GM23338 (cell line): ENCODE data around the gene ORM1. TPM values are rescaled to one million over a fixed set of nuclear protein-coding genes. Genes with fewer than 3 reads are reported as not detected.

ENCODE experiments used
- ATAC-seq: fragments of 200-7000 bp; cut with Tn5 transposase; 3 replicates; pipeline ENCODE4 v1.9.1; 2020
- DNase-seq: peaks from one replicate; pipeline ENCODE4 v3.0.0-alpha.2; 2015; ENCODE audit warnings: low spot score
- H2AFZ ChIP-seq: fragments of 200-600 bp; sonication (generic); 2 replicates; pipeline ENCODE4 v1.8.0; 2016; ENCODE audit warnings: antibody characterized with exemption, mild to moderate bottlenecking, moderate library complexity
- H3F3A ChIP-seq: fragments of 200-600 bp; sonication (generic); replicated peaks from 2 replicates; pipeline ENCODE4 v1.8.0; 2017; ENCODE audit warnings: antibody characterized with exemption, mixed run types, low read depth
- H3K27ac ChIP-seq: fragments of 200-600 bp; sonication (generic); 2 replicates; pipeline ENCODE4 v1.6.1; 2016; ENCODE audit warnings: low read depth
- H3K27me3 ChIP-seq: fragments of 200-600 bp; sonication (generic); 2 replicates; pipeline ENCODE4 v1.8.0; 2016; ENCODE audit warnings: mild to moderate bottlenecking, mixed run types, moderate library complexity; ENCODE audit not compliant: insufficient read depth
- H3K36me3 ChIP-seq: fragments of 200-600 bp; sonication (generic); 2 replicates; pipeline ENCODE4 v1.8.0; 2016; ENCODE audit warnings: mild to moderate bottlenecking; ENCODE audit not compliant: insufficient read depth
- H3K4me1 ChIP-seq: fragments of 200-600 bp; sonication (generic); 2 replicates; pipeline ENCODE4 v1.8.0; 2016; ENCODE audit warnings: mild to moderate bottlenecking, moderate library complexity; ENCODE audit not compliant: insufficient read depth
- H3K4me2 ChIP-seq: fragments of 200-600 bp; sonication (generic); 2 replicates; pipeline ENCODE4 v1.7.1; 2017; ENCODE audit warnings: mixed run types
- H3K4me3 ChIP-seq: fragments of 200-600 bp; sonication (generic); 2 replicates; pipeline ENCODE4 v1.6.1; 2016; ENCODE audit warnings: mixed run types
- H3K79me2 ChIP-seq: fragments of 200-600 bp; sonication (generic); replicated peaks from 2 replicates; pipeline ENCODE4 v1.8.0; 2017; ENCODE audit warnings: mild to moderate bottlenecking; ENCODE audit not compliant: insufficient read depth
- H3K9me2 ChIP-seq: fragments of 200-600 bp; sonication (generic); 2 replicates; pipeline ENCODE4 v1.8.0; 2017; ENCODE audit not compliant: insufficient read depth
- H4K20me1 ChIP-seq: fragments of 200-600 bp; sonication (generic); replicated peaks from 2 replicates; pipeline ENCODE4 v1.8.0; 2017; ENCODE audit warnings: mild to moderate bottlenecking; ENCODE audit not compliant: insufficient read depth
- H3K27ac Mint-ChIP-seq: 2 replicates; pipeline ENCODE4 v1.8.0; 2020; ENCODE audit warnings: inconsistent platforms, mild to moderate bottlenecking, moderate library complexity, mixed read lengths
- H3K27me3 Mint-ChIP-seq: 3 replicates; pipeline ENCODE4 v1.8.0; 2022; ENCODE audit warnings: low read depth, mild to moderate bottlenecking, moderate library complexity, mixed read lengths, inconsistent platforms; ENCODE audit not compliant: insufficient read depth, poor library complexity
- H3K36me3 Mint-ChIP-seq: 3 replicates; pipeline ENCODE4 v1.8.0; 2021; ENCODE audit warnings: low read depth, mild to moderate bottlenecking, inconsistent platforms, moderate library complexity, mixed read lengths
- H3K4me1 Mint-ChIP-seq: 3 replicates; pipeline ENCODE4 v1.8.0; 2020; ENCODE audit warnings: mild to moderate bottlenecking, inconsistent platforms, mixed read lengths
- H3K4me3 Mint-ChIP-seq: 3 replicates; pipeline ENCODE4 v1.8.0; 2021; ENCODE audit warnings: moderate library complexity, mild to moderate bottlenecking, inconsistent platforms, mixed read lengths
- H3K9me3 Mint-ChIP-seq: 3 replicates; pipeline ENCODE4 v1.8.0; 2020; ENCODE audit warnings: moderate library complexity, mild to moderate bottlenecking, inconsistent platforms, mixed read lengths
- CREB1 ChIP-seq: fragments of 250-450 bp; sonication (Bioruptor Pico); IDR thresholded peaks from 2 replicates; pipeline ENCODE4 v1.5.0; 2020; ENCODE audit warnings: low read depth, mild to moderate bottlenecking, moderate library complexity
- EZH2 ChIP-seq: fragments of 200-600 bp; sonication (generic); IDR thresholded peaks from one replicate; pipeline ENCODE4 v1.8.0; 2017; ENCODE audit warnings: antibody characterized with exemption, mild to moderate bottlenecking, low read depth; ENCODE audit not compliant: unreplicated experiment
- EZH2phosphoT487 ChIP-seq: fragments of 200-600 bp; sonication (generic); IDR thresholded peaks from one replicate; pipeline ENCODE4 v1.8.1; 2018; ENCODE audit warnings: antibody characterized with exemption; ENCODE audit not compliant: unreplicated experiment
- JUNB ChIP-seq: IDR thresholded peaks from one replicate; pipeline ENCODE4 v1.6.1; 2016; ENCODE audit warnings: antibody characterized with exemption; ENCODE audit not compliant: unreplicated experiment
- NANOG ChIP-seq: IDR thresholded peaks from 2 replicates; pipeline ENCODE4 v1.6.1; 2016; ENCODE audit warnings: antibody characterized with exemption, borderline replicate concordance
- POLR2AphosphoS5 ChIP-seq: IDR thresholded peaks from 2 replicates; pipeline ENCODE4 v1.6.1; 2016; ENCODE audit warnings: antibody characterized with exemption, low read depth
- STAT1 ChIP-seq: IDR thresholded peaks from one replicate; pipeline ENCODE4 v1.6.1; 2016; ENCODE audit warnings: antibody characterized with exemption; ENCODE audit not compliant: unreplicated experiment
- ZNF114 ChIP-seq: fragments of 250-450 bp; sonication (Bioruptor Pico); IDR thresholded peaks from 2 replicates; pipeline ENCODE4 v1.5.0; 2020; ENCODE audit warnings: mild to moderate bottlenecking, moderate library complexity
- ZNF331 ChIP-seq: fragments of 250-450 bp; sonication (Bioruptor Pico); IDR thresholded peaks from 2 replicates; pipeline ENCODE4 v1.5.0; 2020; ENCODE audit warnings: low read depth, mild to moderate bottlenecking, moderate library complexity
- polyA plus RNA-seq: library from polyadenylated mRNA; unstranded; fragments of >200 nt; fragmentation: Nextera tagmentation; extraction: Ambion mirVana; gene quantifications from 2 replicates; pipeline ENCODE4 v1.2.1, GENCODE V29; 2016
- total RNA-seq: library from RNA; depleted of rRNA; stranded (reverse); fragments of >200 nt; shearing (Covaris generic); gene quantifications from 2 replicates; pipeline ENCODE4 v1.2.3, GENCODE V29; 2014
- TF ChIP-seq, protein P1 (sequence below): IDR thresholded peaks from 2 replicates; pipeline ENCODE4 v1.6.1; 2016; ENCODE audit warnings: antibody characterized with exemption
- TF ChIP-seq, protein P2 (sequence below): fragments of 250-450 bp; sonication (Bioruptor Pico); IDR thresholded peaks from 2 replicates; pipeline ENCODE4 v1.5.0; 2020; ENCODE audit warnings: mild to moderate bottlenecking, moderate library complexity
- TF ChIP-seq, protein P3 (sequence below): IDR thresholded peaks from one replicate; pipeline ENCODE4 v1.6.1; 2018; ENCODE audit warnings: antibody characterized with exemption; ENCODE audit not compliant: unreplicated experiment
- TF ChIP-seq, protein P4 (sequence below), 2 experiments: fragments of 200-600 bp in 1 of 2; sonication (generic) in 1 of 2; conservative IDR thresholded peaks; 2 replicates each; pipeline versions ENCODE4 v1.5.1 to v1.6.1; 2016 to 2017; ENCODE audit warnings: antibody characterized with exemption in 2 of 2, low read depth in 2 of 2, mild to moderate bottlenecking in 2 of 2, moderate library complexity in 1 of 2

The ORM1 gene
- total and polyA plus RNA-seq, 2 experiments from 2014 or later = not detected

DNA sequence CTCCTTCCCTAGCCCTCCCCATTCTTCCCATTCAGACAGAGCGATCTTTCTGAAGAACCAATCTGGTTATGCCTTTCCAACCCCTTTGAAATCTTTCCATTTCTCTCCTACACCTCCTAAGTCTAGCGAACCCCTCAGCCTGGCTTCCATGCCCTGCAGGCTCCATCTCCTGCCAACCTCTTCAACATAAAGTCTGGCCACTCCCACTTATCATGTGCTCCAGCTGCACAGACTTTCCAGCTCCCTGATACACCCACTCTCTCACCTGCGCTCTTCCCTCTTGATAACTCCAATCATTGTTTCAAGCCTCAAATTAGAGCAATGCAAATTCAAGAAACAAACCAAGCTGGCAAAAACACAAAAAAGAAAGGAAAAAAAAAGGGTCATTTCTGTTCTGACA, 3.8 kb upstream of the ORM1 start:
- H3K4me3 Mint-ChIP-seq = no peak overlapping the region
- H3K9me3 Mint-ChIP-seq = no peaks in the 10 kb centered on the region; the same call in 1 of the 3 replicates
- Histone ChIP-seq H3K4me1 (no peaks in the 10 kb centered on the region), H3K9me2 (no peaks in the 10 kb centered on the region), H3K36me3 (no peaks in the 10 kb centered on the region), H3K27me3 (no peaks in the 10 kb centered on the region), H3K27ac (no peak overlapping the region), H3K4me3 (no peak overlapping the region), H2AFZ (no peak overlapping the region), H4K20me1 (no peaks in the 10 kb centered on the region), H3K4me2 (no peak overlapping the region), H3F3A (no peaks in the 10 kb centered on the region), H3K79me2 (no peaks in the 10 kb centered on the region)
- DNase-seq = no peak
- H3K27ac Mint-ChIP-seq = no peak overlapping the region
- H3K36me3 Mint-ChIP-seq = no peaks in the 10 kb centered on the region
- peaks cover 6% of the 10 kb centered on the region for H3K27me3 Mint-ChIP-seq
- TF ChIP-seq, protein P1, sequence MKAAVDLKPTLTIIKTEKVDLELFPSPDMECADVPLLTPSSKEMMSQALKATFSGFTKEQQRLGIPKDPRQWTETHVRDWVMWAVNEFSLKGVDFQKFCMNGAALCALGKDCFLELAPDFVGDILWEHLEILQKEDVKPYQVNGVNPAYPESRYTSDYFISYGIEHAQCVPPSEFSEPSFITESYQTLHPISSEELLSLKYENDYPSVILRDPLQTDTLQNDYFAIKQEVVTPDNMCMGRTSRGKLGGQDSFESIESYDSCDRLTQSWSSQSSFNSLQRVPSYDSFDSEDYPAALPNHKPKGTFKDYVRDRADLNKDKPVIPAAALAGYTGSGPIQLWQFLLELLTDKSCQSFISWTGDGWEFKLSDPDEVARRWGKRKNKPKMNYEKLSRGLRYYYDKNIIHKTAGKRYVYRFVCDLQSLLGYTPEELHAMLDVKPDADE = no peak
- no peak for TF ChIP-seq CREB1 (CRISPR knock-in tag)
- TF ChIP-seq, protein P2, sequence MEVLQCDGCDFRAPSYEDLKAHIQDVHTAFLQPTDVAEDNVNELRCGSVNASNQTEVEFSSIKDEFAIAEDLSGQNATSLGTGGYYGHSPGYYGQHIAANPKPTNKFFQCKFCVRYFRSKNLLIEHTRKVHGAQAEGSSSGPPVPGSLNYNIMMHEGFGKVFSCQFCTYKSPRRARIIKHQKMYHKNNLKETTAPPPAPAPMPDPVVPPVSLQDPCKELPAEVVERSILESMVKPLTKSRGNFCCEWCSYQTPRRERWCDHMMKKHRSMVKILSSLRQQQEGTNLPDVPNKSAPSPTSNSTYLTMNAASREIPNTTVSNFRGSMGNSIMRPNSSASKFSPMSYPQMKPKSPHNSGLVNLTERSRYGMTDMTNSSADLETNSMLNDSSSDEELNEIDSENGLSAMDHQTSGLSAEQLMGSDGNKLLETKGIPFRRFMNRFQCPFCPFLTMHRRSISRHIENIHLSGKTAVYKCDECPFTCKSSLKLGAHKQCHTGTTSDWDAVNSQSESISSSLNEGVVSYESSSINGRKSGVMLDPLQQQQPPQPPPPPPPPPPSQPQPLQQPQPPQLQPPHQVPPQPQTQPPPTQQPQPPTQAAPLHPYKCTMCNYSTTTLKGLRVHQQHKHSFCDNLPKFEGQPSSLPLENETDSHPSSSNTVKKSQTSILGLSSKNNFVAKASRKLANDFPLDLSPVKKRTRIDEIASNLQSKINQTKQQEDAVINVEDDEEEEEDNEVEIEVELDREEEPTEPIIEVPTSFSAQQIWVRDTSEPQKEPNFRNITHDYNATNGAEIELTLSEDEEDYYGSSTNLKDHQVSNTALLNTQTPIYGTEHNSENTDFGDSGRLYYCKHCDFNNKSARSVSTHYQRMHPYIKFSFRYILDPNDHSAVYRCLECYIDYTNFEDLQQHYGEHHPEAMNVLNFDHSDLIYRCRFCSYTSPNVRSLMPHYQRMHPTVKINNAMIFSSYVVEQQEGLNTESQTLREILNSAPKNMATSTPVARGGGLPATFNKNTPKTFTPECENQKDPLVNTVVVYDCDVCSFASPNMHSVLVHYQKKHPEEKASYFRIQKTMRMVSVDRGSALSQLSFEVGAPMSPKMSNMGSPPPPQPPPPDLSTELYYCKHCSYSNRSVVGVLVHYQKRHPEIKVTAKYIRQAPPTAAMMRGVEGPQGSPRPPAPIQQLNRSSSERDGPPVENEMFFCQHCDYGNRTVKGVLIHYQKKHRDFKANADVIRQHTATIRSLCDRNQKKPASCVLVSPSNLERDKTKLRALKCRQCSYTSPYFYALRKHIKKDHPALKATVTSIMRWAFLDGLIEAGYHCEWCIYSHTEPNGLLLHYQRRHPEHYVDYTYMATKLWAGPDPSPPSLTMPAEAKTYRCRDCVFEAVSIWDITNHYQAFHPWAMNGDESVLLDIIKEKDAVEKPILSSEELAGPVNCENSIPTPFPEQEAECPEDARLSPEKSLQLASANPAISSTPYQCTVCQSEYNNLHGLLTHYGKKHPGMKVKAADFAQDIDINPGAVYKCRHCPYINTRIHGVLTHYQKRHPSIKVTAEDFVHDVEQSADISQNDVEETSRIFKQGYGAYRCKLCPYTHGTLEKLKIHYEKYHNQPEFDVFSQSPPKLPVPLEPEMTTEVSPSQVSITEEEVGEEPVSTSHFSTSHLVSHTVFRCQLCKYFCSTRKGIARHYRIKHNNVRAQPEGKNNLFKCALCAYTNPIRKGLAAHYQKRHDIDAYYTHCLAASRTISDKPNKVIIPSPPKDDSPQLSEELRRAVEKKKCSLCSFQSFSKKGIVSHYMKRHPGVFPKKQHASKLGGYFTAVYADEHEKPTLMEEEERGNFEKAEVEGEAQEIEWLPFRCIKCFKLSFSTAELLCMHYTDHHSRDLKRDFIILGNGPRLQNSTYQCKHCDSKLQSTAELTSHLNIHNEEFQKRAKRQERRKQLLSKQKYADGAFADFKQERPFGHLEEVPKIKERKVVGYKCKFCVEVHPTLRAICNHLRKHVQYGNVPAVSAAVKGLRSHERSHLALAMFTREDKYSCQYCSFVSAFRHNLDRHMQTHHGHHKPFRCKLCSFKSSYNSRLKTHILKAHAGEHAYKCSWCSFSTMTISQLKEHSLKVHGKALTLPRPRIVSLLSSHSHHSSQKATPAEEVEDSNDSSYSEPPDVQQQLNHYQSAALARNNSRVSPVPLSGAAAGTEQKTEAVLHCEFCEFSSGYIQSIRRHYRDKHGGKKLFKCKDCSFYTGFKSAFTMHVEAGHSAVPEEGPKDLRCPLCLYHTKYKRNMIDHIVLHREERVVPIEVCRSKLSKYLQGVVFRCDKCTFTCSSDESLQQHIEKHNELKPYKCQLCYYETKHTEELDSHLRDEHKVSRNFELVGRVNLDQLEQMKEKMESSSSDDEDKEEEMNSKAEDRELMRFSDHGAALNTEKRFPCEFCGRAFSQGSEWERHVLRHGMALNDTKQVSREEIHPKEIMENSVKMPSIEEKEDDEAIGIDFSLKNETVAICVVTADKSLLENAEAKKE (CRISPR knock-in tag) = no peak
- TF ChIP-seq EZH2 = no peak
- TF ChIP-seq ZNF331 (CRISPR knock-in tag) = no peak
- TF ChIP-seq NANOG = no peak
- no peak for TF ChIP-seq EZH2phosphoT487
- TF ChIP-seq, protein P3, sequence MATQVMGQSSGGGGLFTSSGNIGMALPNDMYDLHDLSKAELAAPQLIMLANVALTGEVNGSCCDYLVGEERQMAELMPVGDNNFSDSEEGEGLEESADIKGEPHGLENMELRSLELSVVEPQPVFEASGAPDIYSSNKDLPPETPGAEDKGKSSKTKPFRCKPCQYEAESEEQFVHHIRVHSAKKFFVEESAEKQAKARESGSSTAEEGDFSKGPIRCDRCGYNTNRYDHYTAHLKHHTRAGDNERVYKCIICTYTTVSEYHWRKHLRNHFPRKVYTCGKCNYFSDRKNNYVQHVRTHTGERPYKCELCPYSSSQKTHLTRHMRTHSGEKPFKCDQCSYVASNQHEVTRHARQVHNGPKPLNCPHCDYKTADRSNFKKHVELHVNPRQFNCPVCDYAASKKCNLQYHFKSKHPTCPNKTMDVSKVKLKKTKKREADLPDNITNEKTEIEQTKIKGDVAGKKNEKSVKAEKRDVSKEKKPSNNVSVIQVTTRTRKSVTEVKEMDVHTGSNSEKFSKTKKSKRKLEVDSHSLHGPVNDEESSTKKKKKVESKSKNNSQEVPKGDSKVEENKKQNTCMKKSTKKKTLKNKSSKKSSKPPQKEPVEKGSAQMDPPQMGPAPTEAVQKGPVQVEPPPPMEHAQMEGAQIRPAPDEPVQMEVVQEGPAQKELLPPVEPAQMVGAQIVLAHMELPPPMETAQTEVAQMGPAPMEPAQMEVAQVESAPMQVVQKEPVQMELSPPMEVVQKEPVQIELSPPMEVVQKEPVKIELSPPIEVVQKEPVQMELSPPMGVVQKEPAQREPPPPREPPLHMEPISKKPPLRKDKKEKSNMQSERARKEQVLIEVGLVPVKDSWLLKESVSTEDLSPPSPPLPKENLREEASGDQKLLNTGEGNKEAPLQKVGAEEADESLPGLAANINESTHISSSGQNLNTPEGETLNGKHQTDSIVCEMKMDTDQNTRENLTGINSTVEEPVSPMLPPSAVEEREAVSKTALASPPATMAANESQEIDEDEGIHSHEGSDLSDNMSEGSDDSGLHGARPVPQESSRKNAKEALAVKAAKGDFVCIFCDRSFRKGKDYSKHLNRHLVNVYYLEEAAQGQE = no peak
- TF ChIP-seq POLR2AphosphoS5 = no peak
- TF ChIP-seq ZNF114 (CRISPR knock-in tag) = no peak
- TF ChIP-seq, protein P4, sequence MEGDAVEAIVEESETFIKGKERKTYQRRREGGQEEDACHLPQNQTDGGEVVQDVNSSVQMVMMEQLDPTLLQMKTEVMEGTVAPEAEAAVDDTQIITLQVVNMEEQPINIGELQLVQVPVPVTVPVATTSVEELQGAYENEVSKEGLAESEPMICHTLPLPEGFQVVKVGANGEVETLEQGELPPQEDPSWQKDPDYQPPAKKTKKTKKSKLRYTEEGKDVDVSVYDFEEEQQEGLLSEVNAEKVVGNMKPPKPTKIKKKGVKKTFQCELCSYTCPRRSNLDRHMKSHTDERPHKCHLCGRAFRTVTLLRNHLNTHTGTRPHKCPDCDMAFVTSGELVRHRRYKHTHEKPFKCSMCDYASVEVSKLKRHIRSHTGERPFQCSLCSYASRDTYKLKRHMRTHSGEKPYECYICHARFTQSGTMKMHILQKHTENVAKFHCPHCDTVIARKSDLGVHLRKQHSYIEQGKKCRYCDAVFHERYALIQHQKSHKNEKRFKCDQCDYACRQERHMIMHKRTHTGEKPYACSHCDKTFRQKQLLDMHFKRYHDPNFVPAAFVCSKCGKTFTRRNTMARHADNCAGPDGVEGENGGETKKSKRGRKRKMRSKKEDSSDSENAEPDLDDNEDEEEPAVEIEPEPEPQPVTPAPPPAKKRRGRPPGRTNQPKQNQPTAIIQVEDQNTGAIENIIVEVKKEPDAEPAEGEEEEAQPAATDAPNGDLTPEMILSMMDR (conservative IDR thresholded peaks at IDR 0.05; ENCODE audit: low read depth in 2 of 2) = no peak
- no peak for TF ChIP-seq STAT1
- TF ChIP-seq JUNB = no peak
- no peak for ATAC-seq
- H3K4me1 Mint-ChIP-seq = peaks cover 5% of the 10 kb centered on the region; the same call in 2 of the 3 replicates
